ENCODE results near the gene METAP1D. TPM values are rescaled to one million over a fixed set of nuclear protein-coding genes. Genes with fewer than 3 reads are reported as not detected.
A peak's percentile ranks its signal among the peaks of the same experiment; 100 is the strongest.

METAP1D gene
- total RNA-seq, 1 donor from 2014 or later, result 2.5 TPM

DNA sequence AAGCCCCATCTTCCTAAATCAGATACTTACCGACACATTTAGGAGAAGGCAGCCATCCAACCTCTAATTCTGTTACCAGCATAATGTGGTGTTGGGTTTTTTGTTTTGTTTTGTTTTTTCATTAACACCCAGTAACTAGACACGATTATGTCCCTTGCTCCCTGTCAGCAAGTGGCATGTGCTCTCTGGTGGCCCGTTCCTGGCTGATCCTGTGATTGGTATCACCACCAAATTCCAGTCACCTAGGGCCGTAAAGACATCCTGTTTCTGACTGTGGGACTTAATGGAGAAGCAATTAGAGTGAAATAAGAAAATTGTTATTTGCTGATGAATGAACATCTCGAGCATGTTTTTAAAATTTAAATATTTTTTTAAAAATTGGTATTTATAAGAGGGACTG lies 79.7 kb downstream of the METAP1D start:
- DNase-seq (ENCODE audit: extremely low read depth, low read depth, low spot score), result no peak

DNA sequence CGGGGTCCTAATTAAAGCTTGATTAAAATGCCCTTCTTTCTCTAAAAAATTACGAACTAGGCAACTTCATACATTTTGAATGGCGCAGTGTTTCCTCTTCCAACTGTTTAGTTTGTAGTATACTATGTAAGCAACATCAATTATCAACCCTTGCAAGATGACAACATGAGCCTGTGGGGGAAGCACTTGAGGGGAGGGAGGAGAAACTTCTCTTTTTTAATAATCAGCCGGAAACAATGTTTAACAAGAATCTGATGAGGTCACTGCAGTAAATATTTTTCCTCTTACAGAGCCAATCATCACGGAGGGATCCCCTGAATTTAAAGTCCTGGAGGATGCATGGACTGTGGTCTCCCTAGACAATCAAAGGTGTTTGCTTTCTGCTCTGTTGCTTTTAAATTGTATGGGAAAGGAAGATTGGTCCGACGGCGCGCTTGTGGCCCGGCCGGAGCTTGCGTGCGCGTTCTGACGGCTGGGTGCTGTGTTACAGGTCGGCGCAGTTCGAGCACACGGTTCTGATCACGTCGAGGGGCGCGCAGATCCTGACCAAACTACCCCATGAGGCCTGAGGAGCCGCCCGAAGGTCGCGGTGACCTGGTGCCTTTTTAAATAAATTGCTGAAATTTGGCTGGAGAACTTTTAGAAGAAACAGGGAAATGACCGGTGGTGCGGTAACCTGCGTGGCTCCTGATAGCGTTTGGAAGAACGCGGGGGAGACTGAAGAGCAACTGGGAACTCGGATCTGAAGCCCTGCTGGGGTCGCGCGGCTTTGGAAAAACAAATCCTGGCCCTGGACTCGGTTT lies 80.3 kb downstream of the METAP1D start:
- no peak for DNase-seq (ENCODE audit: extremely low read depth, low read depth, low spot score)

GRCh38 chr2:172080641-172081220 lies 81.0 kb downstream of the METAP1D start:
- no peak for DNase-seq (ENCODE audit: extremely low read depth, low read depth, low spot score)

DNA sequence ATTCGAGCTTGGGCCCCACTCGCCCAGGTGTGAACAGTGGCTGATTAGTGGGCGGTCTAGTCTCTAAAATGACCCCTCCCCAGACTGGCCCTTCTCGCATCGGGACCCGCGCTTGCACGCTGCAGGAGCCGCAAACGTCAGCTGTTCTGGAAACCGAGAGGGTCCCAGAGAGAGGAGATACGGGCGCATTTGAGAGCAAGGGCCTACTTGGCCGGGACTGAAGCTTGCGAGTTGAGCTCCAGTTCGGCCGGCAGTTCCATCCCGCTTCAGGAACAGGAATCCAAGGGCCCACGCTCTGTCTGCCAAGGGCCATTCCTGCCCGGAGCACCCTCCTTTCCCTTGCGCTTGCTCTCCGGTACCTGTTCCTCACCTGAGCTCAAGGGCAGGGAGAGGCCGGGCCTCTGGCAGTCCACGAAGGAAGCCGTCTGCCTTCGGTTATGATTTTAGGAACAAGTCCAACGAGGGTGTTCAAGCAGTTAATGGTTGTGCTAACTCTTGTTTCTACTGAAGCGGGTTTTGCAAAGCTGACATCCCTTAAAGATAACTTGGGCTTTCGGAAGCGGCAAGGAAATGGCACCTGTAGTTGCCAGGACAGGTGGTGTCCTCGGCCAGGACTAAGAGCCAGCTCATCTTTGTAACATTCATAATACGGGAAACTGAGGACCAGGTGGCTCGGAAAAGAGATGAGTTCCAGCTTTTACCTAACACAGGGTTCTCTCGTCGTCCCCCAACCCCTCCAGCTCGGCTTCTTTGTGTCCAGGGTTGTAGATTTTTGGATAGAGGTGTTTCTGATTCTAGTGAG lies 81.7 kb downstream of the METAP1D start:
- no peak for DNase-seq (ENCODE audit: extremely low read depth, low read depth, low spot score)

DNA sequence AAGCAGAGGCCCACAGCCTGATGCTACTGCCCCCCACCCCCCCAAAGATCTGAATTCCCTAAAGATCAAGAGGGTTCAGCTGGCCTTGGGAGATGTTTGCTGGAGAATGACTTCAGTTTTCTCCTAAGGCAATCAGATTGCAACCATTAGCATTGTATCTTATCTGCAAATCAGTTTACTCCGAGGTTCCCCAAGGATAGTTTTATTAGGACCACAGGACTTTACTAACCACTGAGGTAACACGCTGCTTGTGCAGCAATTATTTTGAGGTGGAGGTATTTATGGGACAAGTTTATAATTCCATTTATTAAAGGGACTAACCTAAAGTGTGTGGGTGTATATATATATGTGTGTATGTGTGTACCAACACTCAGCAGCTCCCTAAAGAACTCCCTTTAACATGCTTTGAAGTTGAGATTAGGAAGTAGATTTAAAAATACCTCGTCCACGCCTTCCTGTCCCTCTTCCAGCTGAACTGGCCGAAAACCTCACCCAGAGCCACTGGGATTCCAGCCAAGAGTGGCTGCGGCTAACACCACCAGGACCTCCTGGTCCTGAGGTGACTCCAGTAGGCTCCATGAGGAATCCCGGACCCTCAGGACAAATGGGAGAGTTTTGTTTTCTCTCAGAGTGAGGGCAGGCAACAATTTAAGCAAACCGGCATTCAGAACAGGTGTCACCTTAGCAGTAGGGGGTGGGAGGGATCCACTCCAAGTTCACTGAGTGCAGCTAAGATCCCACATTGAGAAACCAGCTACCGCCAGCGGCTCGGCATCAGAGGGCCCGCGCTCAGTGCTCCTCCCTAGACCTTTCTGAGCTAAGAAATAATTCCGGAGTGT lies 82.6 kb downstream of the METAP1D start:
- no peak for DNase-seq (ENCODE audit: extremely low read depth, low read depth, low spot score)

DNA sequence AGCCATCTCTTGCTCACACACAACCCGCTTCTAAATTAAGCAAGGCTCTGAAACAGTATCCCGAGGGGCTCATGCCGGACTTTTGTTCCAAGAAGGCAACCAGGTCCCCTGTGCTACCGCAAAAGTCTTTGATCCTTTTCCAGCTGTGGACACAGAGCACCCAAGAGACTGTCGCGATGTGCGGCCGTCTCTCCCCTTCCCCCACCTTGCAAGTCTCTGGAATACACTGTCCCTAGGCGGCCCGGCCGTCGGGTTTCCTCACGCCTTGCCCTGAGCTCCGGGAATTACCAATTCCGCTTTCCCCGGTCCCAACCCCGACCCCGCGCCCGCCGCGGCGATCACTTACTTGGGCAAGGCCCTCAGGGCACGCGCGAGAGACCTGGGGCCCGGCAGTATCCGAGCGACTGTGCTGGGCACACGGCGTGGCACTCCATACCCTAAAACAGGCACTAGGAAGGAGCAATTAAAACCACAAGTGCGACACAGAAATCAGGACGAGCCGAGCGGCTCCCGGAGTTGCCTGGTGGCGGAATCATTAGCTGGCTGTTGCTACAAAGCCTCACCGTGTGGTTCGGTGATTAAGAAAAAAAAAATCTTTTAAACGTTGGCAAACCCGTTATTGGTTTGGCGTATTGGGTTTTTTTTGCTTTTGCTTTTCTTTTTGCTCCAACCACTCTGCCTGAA lies 83.3 kb downstream of the METAP1D start:
- DNase-seq (ENCODE audit: extremely low read depth, low read depth, low spot score), result no peak

GRCh38 chr2:172083628-172084394 lies 84.1 kb downstream of the METAP1D start:
- no peak for DNase-seq (ENCODE audit: extremely low read depth, low read depth, low spot score)

DNA sequence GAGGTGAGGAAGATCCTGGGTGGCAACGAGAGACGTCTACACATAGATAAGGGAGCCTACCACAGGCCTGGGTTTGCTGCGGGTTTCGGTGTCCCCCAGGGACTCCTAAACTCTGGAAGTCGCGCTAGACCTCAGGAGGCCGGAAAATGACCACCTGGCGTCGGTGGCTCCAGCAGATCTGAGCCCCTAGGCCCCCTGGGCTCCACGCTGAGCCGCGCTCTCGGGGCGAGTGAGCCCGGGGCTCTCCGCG lies 84.6 kb downstream of the METAP1D start:
- DNase-seq (ENCODE audit: extremely low read depth, low read depth, low spot score), result no peak

GRCh38 chr2:172084645-172085459 lies 85.1 kb downstream of the METAP1D start:
- peak; percentile 39 for DNase-seq (ENCODE audit: extremely low read depth, low read depth, low spot score)

- no peak for DNase-seq (ENCODE audit: extremely low read depth, low read depth, low spot score)
These were observed 85.9 kb downstream of the METAP1D start, which contains the start of gene DLX1 for GRCh38 chr2:172085460-172086159. Gene DLX1, plus strand, starts transcription at chr2:172085507. Its CDS starts 171 bp downstream, at chr2:172085678.

GRCh38 chr2:172086241-172087206 lies 86.8 kb downstream of the METAP1D start:
- DNase-seq (ENCODE audit: extremely low read depth, low read depth, low spot score), result no peak

DNA sequence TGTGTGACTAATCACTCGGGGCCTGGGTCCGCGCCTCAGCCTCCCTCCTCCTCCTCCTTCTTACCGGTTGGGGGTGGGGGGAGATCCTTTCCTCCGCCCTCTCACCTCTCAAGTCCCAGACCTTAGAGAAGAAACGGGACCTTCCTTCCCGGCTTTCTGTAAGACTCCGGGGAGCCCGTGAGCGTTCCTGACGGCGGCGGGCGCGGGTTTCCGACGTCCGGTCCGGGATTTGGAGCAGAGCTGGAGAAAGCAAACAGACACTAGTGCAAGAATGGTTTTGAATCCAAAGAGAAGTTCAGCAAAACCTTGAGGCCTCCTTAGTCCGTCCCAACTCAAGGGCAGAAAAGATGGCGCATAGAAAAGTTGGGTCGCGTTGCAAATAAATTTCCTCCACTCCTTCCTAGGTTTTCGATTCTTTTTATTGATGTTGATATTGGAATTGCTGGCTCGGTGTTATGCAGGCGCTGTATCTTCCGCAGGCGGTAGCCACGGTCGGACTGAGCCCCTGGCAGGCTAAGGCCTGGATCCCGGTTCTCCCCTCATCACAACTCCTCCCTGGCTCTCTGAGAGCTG lies 87.5 kb downstream of the METAP1D start:
- DNase-seq (ENCODE audit: extremely low read depth, low read depth, low spot score), result no peak

DNA sequence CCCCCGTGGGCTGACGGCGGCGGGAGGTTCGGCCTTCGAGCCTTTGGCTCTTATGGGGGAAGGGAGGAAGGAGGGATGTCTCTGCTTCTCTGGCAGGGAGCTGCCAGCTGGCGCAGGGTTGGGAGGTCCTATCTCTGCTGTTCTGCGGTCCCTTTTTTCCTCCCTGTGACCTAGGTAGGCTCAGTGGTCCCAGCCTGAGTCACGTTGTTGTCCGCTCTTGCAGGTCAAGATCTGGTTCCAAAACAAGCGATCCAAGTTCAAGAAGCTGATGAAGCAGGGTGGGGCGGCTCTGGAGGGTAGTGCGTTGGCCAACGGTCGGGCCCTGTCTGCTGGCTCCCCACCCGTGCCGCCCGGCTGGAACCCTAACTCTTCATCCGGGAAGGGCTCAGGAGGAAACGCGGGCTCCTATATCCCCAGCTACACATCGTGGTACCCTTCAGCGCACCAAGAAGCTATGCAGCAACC lies 88.1 kb downstream of the METAP1D start:
- no peak for DNase-seq (ENCODE audit: extremely low read depth, low read depth, low spot score)

DNA sequence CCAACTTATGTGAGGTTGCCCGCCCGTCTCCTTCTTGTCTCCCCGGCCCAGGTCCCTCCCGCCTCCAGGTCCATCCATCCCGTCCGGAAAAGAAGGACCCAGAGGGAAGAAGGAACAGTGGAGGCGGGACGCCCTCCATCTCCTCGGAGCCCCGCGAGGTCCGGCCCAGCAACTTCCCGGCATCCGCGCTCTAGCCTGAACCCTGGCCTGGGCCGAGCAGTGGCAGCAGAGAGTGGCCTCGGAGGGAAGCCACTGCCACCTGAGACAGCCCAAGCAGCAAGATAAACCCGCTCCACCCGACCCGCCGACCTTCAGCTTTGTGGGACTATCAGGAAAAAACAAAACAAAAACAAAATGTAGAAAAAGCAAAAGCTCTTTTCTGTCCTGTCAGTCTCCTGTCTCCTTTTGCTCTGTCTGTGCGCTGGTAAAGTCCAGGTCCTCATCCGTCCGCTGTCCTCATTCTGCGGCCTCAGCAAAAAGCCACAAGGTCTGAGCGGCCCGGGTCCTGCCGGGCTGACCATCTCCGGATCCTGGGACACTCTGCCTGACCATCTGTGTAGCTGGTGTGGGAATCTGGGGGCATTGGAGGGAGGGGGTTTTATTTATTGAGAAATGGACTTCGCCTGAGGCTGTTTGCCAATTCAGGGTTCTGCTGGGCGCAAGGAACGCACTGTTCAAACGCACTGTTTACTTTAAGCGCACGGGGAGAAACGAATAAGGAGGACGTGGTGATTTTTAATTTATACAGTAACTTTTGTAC lies 88.7 kb downstream of the METAP1D start:
- DNase-seq (ENCODE audit: extremely low read depth, low read depth, low spot score), result no peak

DNA sequence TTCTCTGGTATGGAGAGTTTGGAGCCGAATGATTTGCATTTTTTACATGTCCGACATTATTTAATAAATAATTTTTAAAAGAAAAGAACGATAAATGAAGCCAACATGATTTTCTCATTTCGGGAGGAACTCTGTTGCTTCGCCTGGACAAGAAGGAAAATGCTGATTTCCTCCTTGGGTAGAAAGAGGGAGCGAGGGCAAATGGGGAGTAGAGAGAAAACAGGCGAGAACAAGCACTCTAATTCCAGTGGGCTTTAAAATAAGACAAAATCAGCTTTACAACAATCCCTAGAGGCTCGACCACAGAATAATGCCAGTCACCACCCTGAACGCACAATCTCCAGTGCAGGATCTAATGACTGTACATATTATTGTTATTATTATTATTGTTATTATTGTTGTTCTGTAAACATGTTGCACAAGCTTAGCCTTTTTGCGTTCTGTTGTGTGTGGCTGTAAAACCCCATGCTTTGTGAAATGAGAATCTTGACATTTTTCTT lies 89.3 kb downstream of the METAP1D start:
- DNase-seq (ENCODE audit: extremely low read depth, low read depth, low spot score), result no peak

DNA sequence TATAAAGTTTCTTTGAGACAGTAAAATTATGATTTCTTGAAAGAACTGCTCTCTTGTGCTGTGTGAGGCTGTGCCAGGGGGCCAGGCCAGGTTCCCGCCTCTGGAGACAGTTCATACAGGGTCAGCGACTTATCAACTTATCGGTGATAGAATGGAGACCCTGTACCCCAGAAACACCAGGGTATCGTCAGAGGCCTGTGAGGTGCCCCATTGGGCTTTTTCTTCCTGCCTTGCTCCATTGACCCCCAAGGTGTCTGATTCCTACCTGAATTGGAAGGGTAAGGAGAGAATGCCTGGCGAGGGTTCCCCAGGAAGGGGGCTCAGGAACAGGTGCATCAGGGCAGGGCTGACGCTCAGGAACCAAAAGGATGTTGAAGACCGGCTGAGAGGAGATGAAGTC lies 89.9 kb downstream of the METAP1D start:
- no peak for DNase-seq (ENCODE audit: extremely low read depth, low read depth, low spot score)

All from glomerular endothelial cell (primary cell).